IMR-90 (cell line): Measurements from ENCODE around the gene CALHM3. TPM values are rescaled to one million over a fixed set of nuclear protein-coding genes. Genes with fewer than 3 reads are reported as not detected.
A peak's percentile ranks its signal among the peaks of the same experiment; 100 is the strongest.

Experiments
- ATAC-seq: fragments of 200-7000 bp; cut with Tn5 transposase; 2 replicates; pipeline ENCODE4 v1.9.1; 2020; ENCODE audit warnings: low read depth, mild to moderate bottlenecking, moderate library complexity
- BruUV-seq: library from RNA; stranded (reverse); fragments of 400-500 nt; replicated peaks from 2 replicates; lab custom pipeline; 2021; lab: Mats Ljungman, UMichigan
- CTCF ChIA-PET: fragments of 300-600 bp; formaldehyde crosslinking; extraction: SDS; loops from one replicate; lab custom pipeline; 2021; ENCODE audit warnings: antibody characterized with exemption; lab: Yijun Ruan, JAX
- POLR2A ChIA-PET: fragments of 300-600 bp; sonication (Branson Sonifier 250); formaldehyde crosslinking; loops from one replicate; lab custom pipeline; 2022; ENCODE audit warnings: antibody characterized with exemption; ENCODE audit not compliant: unreplicated experiment; lab: Charles Lee
- DNase-seq: peaks from one replicate; pipeline ENCODE4 v3.0.0; 2013
- H2AFZ ChIP-seq: replicated peaks from 2 replicates; pipeline ENCODE3; 2013; ENCODE audit warnings: low read length, mild to moderate bottlenecking; ENCODE audit not compliant: poor library complexity
- H2AK5ac ChIP-seq: 2 replicates; pipeline ENCODE4 v1.6.1; 2013; ENCODE audit warnings: low read depth, low read length, inconsistent platforms
- H2AK9ac ChIP-seq: replicated peaks from 2 replicates; pipeline ENCODE3; 2013; ENCODE audit warnings: mild to moderate bottlenecking, low read depth, low read length, moderate library complexity; ENCODE audit not compliant: poor library complexity
- H2BK120ac ChIP-seq: 2 replicates; pipeline ENCODE4 v1.6.1; 2013; ENCODE audit warnings: low read depth, low read length, inconsistent platforms
- H2BK15ac ChIP-seq: 3 replicates; pipeline ENCODE4 v1.6.1; 2013; ENCODE audit warnings: low read depth, low read length, inconsistent platforms
- H2BK20ac ChIP-seq: 2 replicates; pipeline ENCODE4 v1.6.1; 2013; ENCODE audit warnings: low read depth, mild to moderate bottlenecking, inconsistent platforms, low read length, moderate library complexity
- H2BK5ac ChIP-seq: 2 replicates; pipeline ENCODE4 v1.6.1; 2013; ENCODE audit warnings: mild to moderate bottlenecking, low read depth, low read length, inconsistent platforms; ENCODE audit not compliant: poor library complexity, severe bottlenecking
- H3K14ac ChIP-seq: replicated peaks from 2 replicates; pipeline ENCODE4 v1.6.1; 2013; ENCODE audit warnings: low read depth, low read length, inconsistent platforms
- H3K18ac ChIP-seq: 2 replicates; pipeline ENCODE4 v1.6.1; 2013; ENCODE audit warnings: low read depth, low read length, control low read depth
- H3K23ac ChIP-seq: 2 replicates; pipeline ENCODE4 v1.6.1; 2013; ENCODE audit warnings: low read depth, low read length, inconsistent platforms
- H3K27ac ChIP-seq: 2 replicates; pipeline ENCODE4 v1.5.1; 2013; ENCODE audit warnings: mild to moderate bottlenecking, control low read depth, low read length; ENCODE audit not compliant: insufficient read depth
- H3K27me3 ChIP-seq: 2 replicates; pipeline ENCODE4 v1.6.1; 2013; ENCODE audit warnings: low read length; ENCODE audit not compliant: control insufficient read depth, insufficient read depth
- H3K36me3 ChIP-seq: 2 replicates; pipeline ENCODE4 v1.6.1; 2013; ENCODE audit warnings: low read length, mixed read lengths; ENCODE audit not compliant: control insufficient read depth, insufficient read depth
- H3K4ac ChIP-seq: 2 replicates; pipeline ENCODE4 v1.6.1; 2013; ENCODE audit warnings: low read depth, low read length, inconsistent platforms
- H3K4me1 ChIP-seq: 2 replicates; pipeline ENCODE4 v1.6.1; 2013; ENCODE audit warnings: low read length, mixed read lengths; ENCODE audit not compliant: control insufficient read depth, insufficient read depth
- H3K4me2 ChIP-seq: 2 replicates; pipeline ENCODE4 v1.6.1; 2013; ENCODE audit warnings: low read depth, mild to moderate bottlenecking, control low read depth, low read length, moderate library complexity
- H3K4me3 ChIP-seq: 2 replicates; pipeline ENCODE4 v1.5.1; 2013; ENCODE audit warnings: low read depth, mild to moderate bottlenecking, control low read depth, low read length, moderate library complexity; ENCODE audit not compliant: insufficient read depth
- H3K56ac ChIP-seq: 2 replicates; pipeline ENCODE4 v1.6.1; 2013; ENCODE audit warnings: low read length, inconsistent platforms; ENCODE audit not compliant: insufficient read depth; ENCODE audit errors: extremely low read depth
- H3K79me1 ChIP-seq, 2 experiments: 2 replicates each; pipeline ENCODE4 v1.6.1; 2013; ENCODE audit warnings: low read length in 2 of 2, inconsistent platforms in 1 of 2, low read depth in 1 of 2
- H3K9ac ChIP-seq: 2 replicates; pipeline ENCODE4 v1.6.1; 2013; ENCODE audit warnings: low read depth, low read length, control low read depth
- H3K9me1 ChIP-seq: 2 replicates; pipeline ENCODE4 v1.6.1; 2013; ENCODE audit warnings: low read length, inconsistent platforms; ENCODE audit not compliant: insufficient read depth
- H3K9me3 ChIP-seq: 2 replicates; pipeline ENCODE4 v1.6.1; 2013; ENCODE audit warnings: low read length; ENCODE audit not compliant: control insufficient read depth, insufficient read depth
- H4K20me1 ChIP-seq: 2 replicates; pipeline ENCODE4 v1.6.1; 2013; ENCODE audit warnings: low read length, inconsistent platforms; ENCODE audit not compliant: insufficient read depth
- H4K5ac ChIP-seq: 2 replicates; pipeline ENCODE4 v1.6.1; 2013; ENCODE audit warnings: mild to moderate bottlenecking, low read depth, low read length, control low read depth
- H4K8ac ChIP-seq, 2 experiments: 2 replicates each; pipeline ENCODE4 v1.6.1; 2013; ENCODE audit warnings: low read depth in 2 of 2, low read length in 2 of 2, control low read depth in 1 of 2, inconsistent platforms in 1 of 2
- H4K91ac ChIP-seq: 2 replicates; pipeline ENCODE4 v1.6.1; 2013; ENCODE audit warnings: low read depth, low read length, inconsistent platforms; ENCODE audit not compliant: insufficient read depth
- BHLHE40 ChIP-seq: fragments of 150-350 bp; IDR thresholded peaks from 2 replicates; pipeline ENCODE4 v1.6.1; 2016; ENCODE audit warnings: mild to moderate bottlenecking, low read depth, low read length
- CHD1 ChIP-seq: IDR thresholded peaks from 2 replicates; pipeline ENCODE4 v1.6.1; 2012; ENCODE audit warnings: low read depth, low read length, improper control_type of control experiment
- FOS ChIP-seq: fragments of 150-350 bp; IDR thresholded peaks from 2 replicates; pipeline ENCODE4 v1.6.1; 2016; ENCODE audit warnings: low read depth, low read length
- MAFK ChIP-seq: IDR thresholded peaks from 2 replicates; pipeline ENCODE4 v1.6.1; 2012; ENCODE audit warnings: low read depth, low read length, improper control_type of control experiment
- MXI1 ChIP-seq: IDR thresholded peaks from 2 replicates; pipeline ENCODE4 v1.6.1; 2012; ENCODE audit warnings: low read depth, mild to moderate bottlenecking, low read length, moderate library complexity, borderline replicate concordance
- SMC3 ChIP-seq: fragments of 150-350 bp; IDR thresholded peaks from 2 replicates; pipeline ENCODE4 v1.6.1; 2016; ENCODE audit warnings: low read depth, mild to moderate bottlenecking, antibody characterized with exemption, low read length, moderate library complexity
- WGBS, 2 experiments: methylation state at CpG; one replicate each; pipeline versions ENCODE4 v1.1.5 to v1.1.7; 2013; ENCODE audit warnings: missing lambda C conversion rate in 2 of 2; ENCODE audit not compliant: insufficient read length in 1 of 2; ENCODE audit errors: extremely low coverage in 2 of 2; 5-methylcytosine and 5-hydroxymethylcytosine counted together
- dilution Hi-C: fragments of 300-500 bp; cut with HindIII; formaldehyde crosslinking; loops from one replicate; pipeline ENCODE4 v1.14.3; 2018; ENCODE audit warnings: low sequenced_read_pairs; ENCODE audit not compliant: unreplicated experiment
- in situ Hi-C: fragments of 300-500 bp; cut with MboI; formaldehyde crosslinking; loops from 3 replicates; pipeline ENCODE4 v1.14.3; 2019; ENCODE audit warnings: low sequenced_read_pairs, inconsistent platforms, mixed read lengths
- intact Hi-C: fragments of 100-400 bp; cut with micrococcal nuclease; formaldehyde crosslinking; loops from 2 replicates; pipeline ENCODE4 v1.10.0; 2022
- polyA plus RNA-seq, 3 experiments: library from polyadenylated mRNA; depleted of rRNA; stranded (reverse); fragments of >200 nt; gene quantifications; 2 replicates each; pipeline ENCODE4 v1.2.3, GENCODE V29; 2012; ENCODE audit warnings: low replicate concordance in 1 of 3
- total RNA-seq: library from RNA; depleted of rRNA; stranded (reverse); fragments of >200 nt; gene quantifications from 2 replicates; pipeline ENCODE4 v1.2.3, GENCODE V29; 2012

CALHM3 gene
- total and polyA plus RNA-seq, 2 of the 4 experiments (the other 2 are of a cell fraction): not detected

DNA sequence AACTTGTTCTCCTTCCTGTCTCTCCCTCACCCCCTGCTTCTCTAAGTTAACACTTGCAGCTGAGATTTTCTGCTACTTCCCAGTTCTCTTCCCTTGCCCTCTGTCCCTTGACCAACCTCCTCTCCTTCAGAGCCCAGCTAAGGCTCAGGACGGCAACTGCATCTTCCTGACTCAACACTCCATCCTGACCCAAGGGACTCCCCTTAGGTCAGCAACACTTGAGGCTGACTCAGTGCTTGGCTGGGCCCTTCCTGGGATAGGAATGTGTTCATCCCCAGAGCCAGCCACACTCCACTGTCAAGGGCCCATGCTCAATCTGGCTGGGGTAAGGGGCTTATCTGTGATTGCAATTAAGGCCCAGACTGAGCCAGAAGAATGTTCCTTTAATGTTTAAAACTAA is 30.3 kb downstream of the CALHM3 start:
- POLR2A ChIA-PET: no interaction called here

More for the DNA sequence above, 30.3 kb downstream of the CALHM3 start:
- ATAC-seq: peak; percentile 78
- Histone ChIP-seq H3K56ac (no peak overlapping the region), H3K23ac (no peak overlapping the region), H3K4me1 (peaks cover 11% of the 10 kb centered on the region; the same call in 1 of the 2 replicates), H2BK20ac (no peak overlapping the region), H3K9me1 (peaks cover 10% of the 10 kb centered on the region), H3K9me3 (no peaks in the 10 kb centered on the region), H3K79me1 (peaks cover 0 to 34% of the 10 kb centered on the region in 2 experiments; a peak in 1 of 4 replicates), H4K91ac (no peak overlapping the region), H2BK15ac (no peak overlapping the region), H4K20me1 (peaks cover 12% of the 10 kb centered on the region; the same call in 1 of the 2 replicates), H3K4me3 (no peak overlapping the region), H3K27ac (no peak overlapping the region), H4K8ac (no peak overlapping the region), H3K27me3 (no peaks in the 10 kb centered on the region), H3K4me2 (no peak overlapping the region), H2AK9ac (no peak overlapping the region), H3K14ac (no peak overlapping the region), H4K5ac (no peak overlapping the region), H2AK5ac (no peak overlapping the region), H2BK120ac (no peak overlapping the region), H2AFZ (peak overlapping the region; percentile 75), H2BK5ac (no peak overlapping the region), H3K4ac (no peak overlapping the region), H3K18ac (no peak overlapping the region), H3K36me3 (peaks cover 43% of the 10 kb centered on the region), H3K9ac (no peak overlapping the region)
- BruUV-seq: no TSS peak
- dilution Hi-C loops (no loop called here), intact Hi-C loops (no loop called here), in situ Hi-C loops (no loop called here)
- WGBS, 2 experiments: no CpG with 5 or more reads among the region's 1 CpG
- TF ChIP-seq MXI1 (peak; percentile 44; the same call in 1 of the 2 replicates), SMC3 (no peak), BHLHE40 (no peak), MAFK (peak; percentile 82), FOS (peak; percentile 38; the same call in 1 of the 2 replicates), CHD1 (no peak)
- peak; percentile 87 for DNase-seq
- CTCF ChIA-PET: no interaction called here
